ENCODE data around the gene OFD1. TPM values are rescaled to one million over a fixed set of nuclear protein-coding genes. Genes with fewer than 3 reads are reported as not detected.

Gene OFD1
- total RNA-seq, 1 donor from 2014 or later = 15.2 TPM

- H3K4me1 Mint-ChIP-seq (ENCODE audit: unreplicated experiment) = no peaks in the 10 kb centered on the region
- H3K4me3 Mint-ChIP-seq (ENCODE audit: unreplicated experiment) = no peak overlapping the region
- H3K36me3 Mint-ChIP-seq (ENCODE audit: unreplicated experiment) = peaks cover 35% of the 10 kb centered on the region
- TF ChIP-seq, protein P1, sequence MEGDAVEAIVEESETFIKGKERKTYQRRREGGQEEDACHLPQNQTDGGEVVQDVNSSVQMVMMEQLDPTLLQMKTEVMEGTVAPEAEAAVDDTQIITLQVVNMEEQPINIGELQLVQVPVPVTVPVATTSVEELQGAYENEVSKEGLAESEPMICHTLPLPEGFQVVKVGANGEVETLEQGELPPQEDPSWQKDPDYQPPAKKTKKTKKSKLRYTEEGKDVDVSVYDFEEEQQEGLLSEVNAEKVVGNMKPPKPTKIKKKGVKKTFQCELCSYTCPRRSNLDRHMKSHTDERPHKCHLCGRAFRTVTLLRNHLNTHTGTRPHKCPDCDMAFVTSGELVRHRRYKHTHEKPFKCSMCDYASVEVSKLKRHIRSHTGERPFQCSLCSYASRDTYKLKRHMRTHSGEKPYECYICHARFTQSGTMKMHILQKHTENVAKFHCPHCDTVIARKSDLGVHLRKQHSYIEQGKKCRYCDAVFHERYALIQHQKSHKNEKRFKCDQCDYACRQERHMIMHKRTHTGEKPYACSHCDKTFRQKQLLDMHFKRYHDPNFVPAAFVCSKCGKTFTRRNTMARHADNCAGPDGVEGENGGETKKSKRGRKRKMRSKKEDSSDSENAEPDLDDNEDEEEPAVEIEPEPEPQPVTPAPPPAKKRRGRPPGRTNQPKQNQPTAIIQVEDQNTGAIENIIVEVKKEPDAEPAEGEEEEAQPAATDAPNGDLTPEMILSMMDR (IDR thresholded peaks at IDR 0.05) = no peak
- DNase-seq (ENCODE audit: extremely low spot score, unreplicated experiment) = no peak
- no peaks in the 10 kb centered on the region for H3K27me3 Mint-ChIP-seq (ENCODE audit: unreplicated experiment)
- H3K9me3 Mint-ChIP-seq (ENCODE audit: unreplicated experiment) = no peaks in the 10 kb centered on the region
- no peak overlapping the region for H3K27ac Mint-ChIP-seq (ENCODE audit: unreplicated experiment)
Observed at GRCh38 chrX:13770013-13770535, 35.5 kb downstream of the OFD1 start.

GRCh38 chrX:13774696-13775095 is 40.1 kb downstream of the OFD1 start:
- TF ChIP-seq, protein P1 (IDR thresholded peaks at IDR 0.05) = no peak
- Mint-ChIP-seq H3K36me3 (ENCODE audit: unreplicated experiment) (peaks cover 23% of the 10 kb centered on the region), H3K4me1 (ENCODE audit: unreplicated experiment) (no peaks in the 10 kb centered on the region), H3K4me3 (ENCODE audit: unreplicated experiment) (no peak overlapping the region), H3K27ac (ENCODE audit: unreplicated experiment) (no peak overlapping the region), H3K27me3 (ENCODE audit: unreplicated experiment) (no peaks in the 10 kb centered on the region), H3K9me3 (ENCODE audit: unreplicated experiment) (no peaks in the 10 kb centered on the region)
- DNase-seq (ENCODE audit: extremely low spot score, unreplicated experiment) = no peak

DNA sequence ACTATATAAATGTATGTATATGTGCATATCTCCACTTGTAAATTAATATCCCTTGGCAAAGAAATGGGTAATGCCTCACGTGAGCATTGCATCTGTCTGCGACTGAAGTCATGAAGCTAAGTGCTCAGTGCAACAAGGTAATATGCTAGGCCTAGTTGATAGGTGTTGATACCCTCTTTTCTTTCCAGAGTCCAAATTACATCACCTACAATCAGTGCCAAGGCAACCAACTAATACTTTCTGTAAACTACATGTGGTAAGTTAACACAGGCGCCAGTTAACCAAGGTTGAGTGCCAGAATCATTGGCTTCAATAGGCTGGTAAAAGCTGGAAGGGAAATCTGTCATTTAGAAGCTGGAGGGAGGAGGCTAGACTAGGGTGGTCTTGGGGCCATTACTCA is 41.3 kb downstream of the OFD1 start:
- Mint-ChIP-seq H3K4me1 (ENCODE audit: unreplicated experiment) (no peaks in the 10 kb centered on the region), H3K27me3 (ENCODE audit: unreplicated experiment) (no peaks in the 10 kb centered on the region), H3K27ac (ENCODE audit: unreplicated experiment) (no peak overlapping the region), H3K9me3 (ENCODE audit: unreplicated experiment) (no peaks in the 10 kb centered on the region), H3K36me3 (ENCODE audit: unreplicated experiment) (peaks cover 18% of the 10 kb centered on the region), H3K4me3 (ENCODE audit: unreplicated experiment) (no peak overlapping the region)
- DNase-seq (ENCODE audit: extremely low spot score, unreplicated experiment) = no peak
- TF ChIP-seq, protein P1 (IDR thresholded peaks at IDR 0.05) = no peak

DNA sequence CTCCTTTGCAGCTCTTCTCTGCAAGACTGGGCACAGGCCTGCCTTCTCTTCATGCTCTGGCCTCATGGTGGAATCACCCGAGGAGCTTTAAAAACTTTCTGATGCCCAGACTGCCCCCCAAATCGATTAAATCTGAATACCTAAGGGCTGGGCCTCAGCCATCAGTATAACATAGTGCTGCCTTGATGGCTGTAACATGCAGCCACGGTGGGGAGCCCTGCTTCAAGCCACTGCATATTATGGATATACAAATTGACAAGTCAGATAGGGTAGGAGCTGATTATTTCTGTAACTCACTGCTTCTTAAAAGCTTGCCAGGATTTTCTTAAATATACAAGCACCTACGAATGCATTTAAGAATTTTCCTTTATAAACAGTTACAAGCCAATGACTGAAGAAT is 41.8 kb downstream of the OFD1 start:
- Mint-ChIP-seq H3K36me3 (ENCODE audit: unreplicated experiment) (peaks cover 18% of the 10 kb centered on the region), H3K4me3 (ENCODE audit: unreplicated experiment) (no peak overlapping the region), H3K27me3 (ENCODE audit: unreplicated experiment) (no peaks in the 10 kb centered on the region), H3K27ac (ENCODE audit: unreplicated experiment) (no peak overlapping the region), H3K9me3 (ENCODE audit: unreplicated experiment) (no peaks in the 10 kb centered on the region), H3K4me1 (ENCODE audit: unreplicated experiment) (no peaks in the 10 kb centered on the region)
- TF ChIP-seq, protein P1 (IDR thresholded peaks at IDR 0.05) = no peak
- no peak for DNase-seq (ENCODE audit: extremely low spot score, unreplicated experiment)

- no peaks in the 10 kb centered on the region for H3K27me3 Mint-ChIP-seq (ENCODE audit: unreplicated experiment)
- H3K36me3 Mint-ChIP-seq (ENCODE audit: unreplicated experiment) = peaks cover 8% of the 10 kb centered on the region
- H3K9me3 Mint-ChIP-seq (ENCODE audit: unreplicated experiment) = no peaks in the 10 kb centered on the region
- no peak for DNase-seq (ENCODE audit: extremely low spot score, unreplicated experiment)
- no peak overlapping the region for H3K4me3 Mint-ChIP-seq (ENCODE audit: unreplicated experiment)
- H3K27ac Mint-ChIP-seq (ENCODE audit: unreplicated experiment) = no peak overlapping the region
- TF ChIP-seq, protein P1 (IDR thresholded peaks at IDR 0.05) = no peak
- no peaks in the 10 kb centered on the region for H3K4me1 Mint-ChIP-seq (ENCODE audit: unreplicated experiment)
Observed at GRCh38 chrX:13778916-13779315, 44.4 kb downstream of the OFD1 start.

Measured in osteocyte (in vitro differentiated cells).